K562 (cell line): Measurements from ENCODE around the gene PLEKHH3. TPM values are rescaled to one million over a fixed set of nuclear protein-coding genes. Genes with fewer than 3 reads are reported as not detected.

Experiments used
- AFF4 ChIP-seq: sonication (generic); formaldehyde crosslinking; IDR thresholded peaks from 2 replicates; pipeline ENCODE4 v1.8.0; 2023; ENCODE audit warnings: mild to moderate bottlenecking, missing genetic modification reagents
- BCOR ChIP-seq: fragments of 450-650 bp; IDR thresholded peaks from 2 replicates; pipeline ENCODE4 v1.6.1; 2016
- CEBPG ChIP-seq, 3 experiments: fragments of 200-800 bp in 1 of 3; sonication (Bioruptor generic) in 1 of 3; sonication (generic) in 1 of 3; formaldehyde crosslinking in 1 of 3; IDR thresholded peaks in 2 of 3; conservative IDR thresholded peaks in 1 of 3; 2 replicates each; pipeline versions ENCODE4 v1.6.1 to v1.8.0; 2016 to 2022; ENCODE audit warnings: missing compliant biosample characterization in 2 of 3, missing genetic modification characterization in 2 of 3, mild to moderate bottlenecking in 1 of 3, missing genetic modification reagents in 1 of 3
- ETV6 ChIP-seq, 3 experiments: fragments of 150-350 bp in 1 of 3; sonication (generic) in 1 of 3; formaldehyde crosslinking in 1 of 3; IDR thresholded peaks; 2 replicates each; pipeline versions ENCODE4 v1.6.1 to v1.8.0; 2014 to 2022; ENCODE audit warnings: borderline replicate concordance in 2 of 3, low read depth in 2 of 3, antibody characterized with exemption in 1 of 3, low read length in 1 of 3, mild to moderate bottlenecking in 1 of 3, missing genetic modification reagents in 1 of 3
- EZH2 ChIP-seq: IDR thresholded peaks from 2 replicates; pipeline ENCODE4 v1.6.1; 2012; ENCODE audit warnings: low read depth, mild to moderate bottlenecking, inconsistent platforms, low read length, borderline replicate concordance
- HNRNPK ChIP-seq: fragments of 200-400 bp; formaldehyde crosslinking; IDR thresholded peaks from one replicate; pipeline ENCODE4 v1.6.1; 2018; ENCODE audit warnings: mild to moderate bottlenecking, low read depth, low read length; ENCODE audit not compliant: poor library complexity, severe bottlenecking
- HSF4 ChIP-seq: fragments of 250-450 bp; sonication (Bioruptor Pico); IDR thresholded peaks from 2 replicates; pipeline ENCODE4 v2.1.2; 2022; ENCODE audit warnings: mild to moderate bottlenecking, moderate library complexity, borderline replicate concordance
- JUN ChIP-seq, 2 experiments: sonication (generic) in 1 of 2; formaldehyde crosslinking in 1 of 2; IDR thresholded peaks; 2 replicates each; pipeline versions ENCODE4 v1.6.1 to v1.8.0; 2012 to 2022; ENCODE audit warnings: borderline replicate concordance in 2 of 2, mild to moderate bottlenecking in 2 of 2, improper control_type of control experiment in 1 of 2, low read depth in 1 of 2, low read length in 1 of 2, missing genetic modification reagents in 1 of 2
- KDM2B ChIP-seq: fragments of 250-450 bp; sonication (Bioruptor Pico); IDR thresholded peaks from 2 replicates; pipeline ENCODE4 v1.8.0; 2021; ENCODE audit warnings: mild to moderate bottlenecking, moderate library complexity
- MAFG ChIP-seq: fragments of 450-650 bp; conservative IDR thresholded peaks from 2 replicates; pipeline ENCODE4 v1.6.1; 2016; ENCODE audit warnings: missing genetic modification characterization, missing compliant biosample characterization
- PBX2 ChIP-seq, 2 experiments: IDR thresholded peaks in 1 of 2; conservative IDR thresholded peaks in 1 of 2; 2 replicates each; pipeline ENCODE4 v1.6.1; 2016; ENCODE audit warnings: low read depth in 2 of 2, mild to moderate bottlenecking in 1 of 2, missing compliant biosample characterization in 1 of 2, missing genetic modification characterization in 1 of 2, moderate library complexity in 1 of 2
- PHF20 ChIP-seq: fragments of 450-650 bp; IDR thresholded peaks from 2 replicates; pipeline ENCODE4 v1.6.1; 2018; ENCODE audit not compliant: partially characterized antibody
- PREB ChIP-seq: sonication (generic); formaldehyde crosslinking; IDR thresholded peaks from 2 replicates; pipeline ENCODE4 v1.8.1; 2023; ENCODE audit warnings: mild to moderate bottlenecking, missing genetic modification reagents
- RBM17 ChIP-seq: fragments of 200-400 bp; formaldehyde crosslinking; IDR thresholded peaks from 2 replicates; pipeline ENCODE4 v1.6.1; 2017; ENCODE audit warnings: low read depth, mild to moderate bottlenecking, low read length, borderline replicate concordance
- RBM22 ChIP-seq: fragments of 200-400 bp; formaldehyde crosslinking; IDR thresholded peaks from 2 replicates; pipeline ENCODE4 v1.6.1; 2018; ENCODE audit warnings: low read length, low read depth; ENCODE audit not compliant: poor library complexity, severe bottlenecking
- SMARCA5 ChIP-seq: fragments of 450-650 bp; IDR thresholded peaks from 2 replicates; pipeline ENCODE4 v1.6.1; 2016
- ZC3H4 ChIP-seq: sonication (generic); formaldehyde crosslinking; IDR thresholded peaks from 2 replicates; pipeline ENCODE4 v1.9.0; 2021; ENCODE audit warnings: missing genetic modification reagents, borderline replicate concordance
- polyA plus RNA-seq, 8 experiments: library from polyadenylated mRNA; depleted of rRNA in 4 of 8; stranded (reverse) in 5 of 8; unstranded in 3 of 8; fragments of >200 nt; fragmentation: Nextera tagmentation in 2 of 8; fragmentation: Illumina TruSeq in 1 of 8; extraction: Ambion mirVana in 2 of 8; extraction: Trizol in 1 of 8; gene quantifications; 2 replicates each; pipeline versions ENCODE4 v1.2.1 to v1.2.3, GENCODE V29; 2011 to 2014; ENCODE audit warnings: inconsistent platforms in 1 of 8, missing spikeins in 1 of 8
- total RNA-seq, 7 experiments: library from RNA; depleted of rRNA in 6 of 7; stranded (reverse); fragments of >200 nt in 6 of 7; fragmentation: Illumina TruSeq in 2 of 7; extraction: Trizol in 2 of 7; gene quantifications; 2 replicates each; pipeline versions ENCODE4 v1.2.1 to v1.2.3, GENCODE V29; 2011 to 2021; ENCODE audit warnings: low replicate concordance in 1 of 7

The PLEKHH3 gene
- total and polyA plus RNA-seq, 9 of the 15 experiments (the other 6 are each of a cell fraction or from before 2014, with no cell fraction given), result 0.58 to 34.5 (median 5.0) TPM

- no peak for TF ChIP-seq RBM17
- TF ChIP-seq PHF20, result no peak
- TF ChIP-seq JUN (IDR thresholded peaks at IDR 0.05; ENCODE audit: borderline replicate concordance, low read depth, low read length), result no peak
- TF ChIP-seq JUN (CRISPR knock-in tag; IDR thresholded peaks at IDR 0.05; ENCODE audit: borderline replicate concordance), result no peak
- no peak for TF ChIP-seq HNRNPK
- peak; percentile 76 for TF ChIP-seq MAFG (tag)
- TF ChIP-seq EZH2, result no peak
- no peak for TF ChIP-seq CEBPG (CRISPR knock-in tag; IDR thresholded peaks at IDR 0.05)
- TF ChIP-seq CEBPG (tag; conservative IDR thresholded peaks at IDR 0.05 in 1 of 2, IDR thresholded peaks at IDR 0.05 in 1 of 2), result no peak
- TF ChIP-seq BCOR, result 0 out of 2 replicates have a peak, but pooled peaks have one; percentile 39
- no peak for TF ChIP-seq RBM22
- no peak for TF ChIP-seq PREB (CRISPR knock-in tag)
- no peak for TF ChIP-seq HSF4 (CRISPR knock-in tag)
- no peak for TF ChIP-seq ETV6 (IDR thresholded peaks at IDR 0.05; ENCODE audit: borderline replicate concordance in 1 of 2, low read depth in 2 of 2, low read length in 1 of 2)
- TF ChIP-seq ETV6 (CRISPR knock-in tag; IDR thresholded peaks at IDR 0.05; ENCODE audit: borderline replicate concordance), result no peak
- no peak for TF ChIP-seq ZC3H4
- no peak for TF ChIP-seq PBX2 (CRISPR knock-in tag; IDR thresholded peaks at IDR 0.05; ENCODE audit: low read depth)
- TF ChIP-seq PBX2 (tag; conservative IDR thresholded peaks at IDR 0.05; ENCODE audit: low read depth), result no peak
- no peak for TF ChIP-seq SMARCA5
- TF ChIP-seq KDM2B (CRISPR knock-in tag), result no peak
- 0 out of 2 replicates have a peak, but pooled peaks have one; percentile 25 for TF ChIP-seq AFF4 (CRISPR knock-in tag)
Observed at GRCh38 chr17:42677921-42678781, 1.4 kb upstream of the PLEKHH3 start (continued).
